Neural cell (in vitro differentiated cells): ENCODE data around the gene SMPX.

Experiments used
- CTCF ChIP-seq: fragments of 450-650 bp; IDR thresholded peaks from 2 replicates; pipeline ENCODE4 v1.5.1; 2014; ENCODE audit warnings: antibody characterized with exemption, mild to moderate bottlenecking, moderate library complexity; ENCODE audit not compliant: poor library complexity, severe bottlenecking
- EP300 ChIP-seq: fragments of 450-650 bp; conservative IDR thresholded peaks from 2 replicates; pipeline ENCODE4 v1.6.1; 2014; ENCODE audit warnings: antibody characterized with exemption, mild to moderate bottlenecking, moderate library complexity; ENCODE audit not compliant: poor library complexity, severe bottlenecking
- EZH2 ChIP-seq: fragments of 200-600, 300-800 bp; shearing (Covaris generic), sonication (generic); IDR thresholded peaks from 2 replicates; pipeline ENCODE4 v1.6.1; 2014; ENCODE audit warnings: antibody characterized with exemption, low read length, borderline replicate concordance, mild to moderate bottlenecking; ENCODE audit not compliant: insufficient read depth, poor library complexity, severe bottlenecking
- MXI1 ChIP-seq: fragments of 450-650 bp; conservative IDR thresholded peaks from 2 replicates; pipeline ENCODE4 v1.6.1; 2014; ENCODE audit warnings: antibody characterized with exemption, mild to moderate bottlenecking; ENCODE audit not compliant: poor library complexity, severe bottlenecking
- POLR2AphosphoS5 ChIP-seq: IDR thresholded peaks from 2 replicates; pipeline ENCODE4 v1.6.1; 2012
- REST ChIP-seq: IDR thresholded peaks from 2 replicates; pipeline ENCODE4 v1.6.1; 2012; ENCODE audit warnings: borderline replicate concordance

GRCh38 chrX:21741364-21741763 is 16.6 kb downstream of the SMPX start:
- TF ChIP-seq CTCF (no peak), EP300 (no peak), REST (no peak), POLR2AphosphoS5 (no peak), MXI1 (no peak), EZH2 (no peak)
